ENCODE measurements around the gene ANKRD30BL.
"Not testable (repeated sequence)": the region's sequence is repeated elsewhere in the genome, so short reads cannot be mapped to it uniquely, and the experiment has no call there.

ANKRD30BL gene, protein sequence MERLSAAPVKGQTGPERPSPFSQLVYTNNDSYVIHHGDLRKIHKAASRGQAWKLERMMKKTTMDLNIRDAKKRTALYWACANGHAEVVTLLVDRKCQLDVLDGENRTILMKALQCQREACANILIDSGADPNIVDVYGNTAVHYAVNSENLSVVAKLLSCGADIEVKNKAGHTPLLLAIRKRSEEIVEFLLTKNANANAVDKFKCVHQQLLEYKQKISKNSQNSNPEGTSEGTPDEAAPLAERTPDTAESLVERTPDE
- total RNA-seq: 0 reads per million in 3 donors

DNA sequence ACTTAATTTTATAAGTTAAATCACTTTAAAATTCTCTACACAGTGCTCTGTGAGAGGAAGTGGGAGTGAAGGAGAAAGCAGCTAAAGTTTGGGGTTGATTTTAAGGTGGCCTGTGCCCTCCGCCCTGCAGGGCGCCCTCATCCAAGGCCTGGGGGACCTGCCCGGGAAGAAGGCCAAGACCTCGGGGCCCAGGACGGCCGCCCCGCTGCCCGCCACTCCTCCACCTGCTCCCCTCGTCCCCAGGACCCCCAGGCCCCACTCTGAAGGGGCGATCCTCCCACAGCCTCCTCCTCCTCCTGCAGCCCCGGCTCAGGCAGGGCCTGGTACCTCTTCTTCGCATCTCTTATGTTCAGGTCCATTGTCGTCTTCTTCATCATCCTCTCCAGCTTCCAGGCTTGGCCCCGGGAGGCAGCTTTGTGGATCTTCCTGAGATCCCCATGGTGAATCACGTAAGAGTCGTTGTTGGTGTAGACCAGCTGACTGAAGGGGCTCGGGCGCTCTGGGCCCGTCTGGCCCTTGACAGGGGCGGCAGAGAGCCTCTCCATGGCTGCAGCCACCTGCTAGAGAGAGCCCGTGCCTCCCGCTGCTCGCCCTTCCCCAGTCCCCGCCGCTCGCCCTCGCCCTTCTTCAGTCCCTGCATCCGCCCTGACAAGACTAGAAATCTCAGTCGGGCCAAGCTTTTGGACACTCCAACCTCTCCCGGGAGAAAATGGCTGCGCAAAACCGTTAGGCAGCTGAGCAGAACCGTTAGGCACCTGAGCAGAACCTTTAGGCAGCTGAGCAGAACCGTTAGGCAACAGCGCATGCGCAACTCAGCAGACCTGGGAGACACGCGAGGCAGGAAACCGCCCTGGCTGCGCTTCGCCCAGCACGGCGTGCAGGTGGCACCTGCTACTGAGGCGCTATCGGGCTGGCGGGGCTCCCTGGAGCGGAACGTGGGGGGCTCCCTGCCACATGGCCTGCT is at the start of gene ANKRD30BL:
Gene ANKRD30BL, minus strand, starts transcription at position 792 of the 964 bp plus-strand sequence. Its CDS starts 247 bp downstream, at position 545.
- not testable (repeated sequence) for H3K36me3 ChIP-seq (ENCODE audit: control insufficient read depth, insufficient read depth, low read length); H3K9me3 ChIP-seq (ENCODE audit: control insufficient read depth, low read length); H3K4me1 ChIP-seq (ENCODE audit: control insufficient read depth, insufficient read depth, low read length, poor library complexity, severe bottlenecking); DNase-seq; H3K4me3 ChIP-seq (ENCODE audit: insufficient read depth, low read depth, low read length, poor library complexity, severe bottlenecking); H3K27me3 ChIP-seq (replicated peaks; ENCODE audit: control insufficient read depth, insufficient read depth, low read length, poor library complexity, severe bottlenecking); H3K27ac ChIP-seq (ENCODE audit: insufficient read depth, low read length, poor library complexity, severe bottlenecking)

DNA sequence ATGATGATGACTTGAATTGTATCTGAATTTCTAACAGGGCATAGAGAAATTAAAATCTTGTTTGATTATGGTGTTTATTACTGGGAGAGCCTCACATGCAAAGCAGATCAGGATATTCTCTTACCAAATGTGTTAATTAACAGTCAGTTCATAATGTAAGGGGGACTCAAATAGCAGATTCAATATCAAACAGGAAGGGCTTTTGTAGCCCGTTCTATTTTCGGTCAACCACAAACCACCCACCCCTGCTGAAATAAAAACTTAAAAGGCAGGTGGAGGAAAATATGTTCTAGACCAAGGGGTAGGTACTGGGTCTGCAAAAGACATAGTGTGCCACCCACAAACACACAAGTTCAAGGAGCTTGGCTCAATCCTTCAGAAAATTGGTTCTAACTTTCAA is 41.1 kb upstream of the ANKRD30BL start:
- not testable (repeated sequence) for H3K27ac ChIP-seq (ENCODE audit: insufficient read depth, low read length, poor library complexity, severe bottlenecking); H3K9me3 ChIP-seq (ENCODE audit: control insufficient read depth, low read length); H3K36me3 ChIP-seq (ENCODE audit: control insufficient read depth, insufficient read depth, low read length); DNase-seq; H3K27me3 ChIP-seq (replicated peaks; ENCODE audit: control insufficient read depth, insufficient read depth, low read length, poor library complexity, severe bottlenecking); H3K4me3 ChIP-seq (ENCODE audit: insufficient read depth, low read depth, low read length, poor library complexity, severe bottlenecking); H3K4me1 ChIP-seq (ENCODE audit: control insufficient read depth, insufficient read depth, low read length, poor library complexity, severe bottlenecking)

DNA sequence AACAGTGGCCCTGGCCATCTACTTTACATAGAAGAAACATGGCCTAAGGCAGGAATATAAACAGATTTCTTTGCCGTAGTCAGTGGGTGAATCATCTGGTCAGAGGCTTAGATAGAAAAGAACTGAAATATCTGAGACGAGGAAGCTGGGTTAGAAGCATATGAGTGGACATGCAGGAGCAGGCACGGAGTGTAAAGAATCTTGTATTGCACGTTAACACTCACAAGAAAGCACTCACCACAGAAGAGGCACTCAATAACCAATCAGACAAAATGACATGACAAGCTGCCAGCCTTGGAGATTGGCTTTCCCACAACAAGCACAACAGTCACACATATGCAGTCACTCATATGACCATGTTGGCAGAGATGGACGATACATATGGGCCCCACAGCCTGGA is 31.1 kb upstream of the ANKRD30BL start:
- not testable (repeated sequence) for DNase-seq; H3K4me1 ChIP-seq (ENCODE audit: control insufficient read depth, insufficient read depth, low read length, poor library complexity, severe bottlenecking); H3K27me3 ChIP-seq (replicated peaks; ENCODE audit: control insufficient read depth, insufficient read depth, low read length, poor library complexity, severe bottlenecking)

DNA sequence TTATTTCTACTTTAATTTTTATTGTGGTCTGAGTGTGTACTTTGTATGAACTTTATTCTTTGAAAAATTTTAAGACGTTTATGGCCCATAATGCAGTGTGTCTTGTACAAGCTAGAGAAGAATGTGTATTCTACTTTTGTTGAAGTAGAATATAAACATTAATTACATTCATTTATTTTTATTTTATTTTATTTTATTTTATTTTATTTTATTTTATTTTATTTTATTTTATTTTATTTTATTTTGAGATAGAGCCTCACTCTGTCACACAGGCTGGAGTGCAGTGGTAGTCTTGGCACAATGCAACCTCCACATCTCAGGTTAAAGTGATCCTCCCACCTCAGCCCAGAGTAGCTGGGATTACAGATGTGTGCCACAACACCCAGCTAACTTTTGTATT is 5.3 kb upstream of the ANKRD30BL start:
- not testable (repeated sequence) for H3K4me3 ChIP-seq (ENCODE audit: insufficient read depth, low read depth, low read length, poor library complexity, severe bottlenecking); DNase-seq; H3K4me1 ChIP-seq (ENCODE audit: control insufficient read depth, insufficient read depth, low read length, poor library complexity, severe bottlenecking); H3K27ac ChIP-seq (ENCODE audit: insufficient read depth, low read length, poor library complexity, severe bottlenecking); H3K27me3 ChIP-seq (replicated peaks; ENCODE audit: control insufficient read depth, insufficient read depth, low read length, poor library complexity, severe bottlenecking); H3K36me3 ChIP-seq (ENCODE audit: control insufficient read depth, insufficient read depth, low read length); H3K9me3 ChIP-seq (ENCODE audit: control insufficient read depth, low read length)

More for the DNA sequence above, 31.1 kb upstream of the ANKRD30BL start:
- not testable (repeated sequence) for H3K9me3 ChIP-seq (ENCODE audit: control insufficient read depth, low read length); H3K36me3 ChIP-seq (ENCODE audit: control insufficient read depth, insufficient read depth, low read length); H3K4me3 ChIP-seq (ENCODE audit: insufficient read depth, low read depth, low read length, poor library complexity, severe bottlenecking); H3K27ac ChIP-seq (ENCODE audit: insufficient read depth, low read length, poor library complexity, severe bottlenecking)

DNA sequence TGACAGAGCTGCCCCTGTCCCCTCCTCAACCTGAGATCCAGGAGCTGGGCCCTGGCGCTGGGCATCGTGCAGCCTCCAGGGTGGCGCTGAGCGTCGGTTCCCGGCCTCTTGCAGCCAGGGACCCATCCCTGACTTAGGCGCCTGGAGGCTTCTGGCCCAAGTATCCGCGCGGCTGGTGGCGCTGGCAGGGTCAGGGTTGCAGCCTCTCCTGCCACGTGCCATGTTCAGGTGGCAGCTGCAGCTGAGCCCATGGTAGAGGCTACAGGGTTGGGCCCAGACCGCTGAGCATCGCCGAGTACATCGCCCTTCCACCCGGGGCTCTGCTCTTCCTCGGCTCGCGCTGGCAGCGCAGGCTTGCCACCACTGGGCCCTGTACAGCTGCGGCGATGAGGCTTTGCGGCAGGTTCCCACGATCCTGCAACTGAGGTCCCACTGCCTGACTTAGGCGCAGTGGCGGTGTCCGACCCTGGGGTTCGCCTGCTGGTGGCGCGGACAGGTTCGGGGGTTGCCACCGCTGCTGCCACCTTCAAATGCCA is 441 bp upstream of the ANKRD30BL start:
- DNase-seq; H3K36me3 ChIP-seq (ENCODE audit: control insufficient read depth, insufficient read depth, low read length); H3K27ac ChIP-seq (ENCODE audit: insufficient read depth, low read length, poor library complexity, severe bottlenecking); H3K9me3 ChIP-seq (ENCODE audit: control insufficient read depth, low read length); H3K4me1 ChIP-seq (ENCODE audit: control insufficient read depth, insufficient read depth, low read length, poor library complexity, severe bottlenecking); H3K4me3 ChIP-seq (ENCODE audit: insufficient read depth, low read depth, low read length, poor library complexity, severe bottlenecking); H3K27me3 ChIP-seq (replicated peaks; ENCODE audit: control insufficient read depth, insufficient read depth, low read length, poor library complexity, severe bottlenecking): not testable (repeated sequence)

DNA sequence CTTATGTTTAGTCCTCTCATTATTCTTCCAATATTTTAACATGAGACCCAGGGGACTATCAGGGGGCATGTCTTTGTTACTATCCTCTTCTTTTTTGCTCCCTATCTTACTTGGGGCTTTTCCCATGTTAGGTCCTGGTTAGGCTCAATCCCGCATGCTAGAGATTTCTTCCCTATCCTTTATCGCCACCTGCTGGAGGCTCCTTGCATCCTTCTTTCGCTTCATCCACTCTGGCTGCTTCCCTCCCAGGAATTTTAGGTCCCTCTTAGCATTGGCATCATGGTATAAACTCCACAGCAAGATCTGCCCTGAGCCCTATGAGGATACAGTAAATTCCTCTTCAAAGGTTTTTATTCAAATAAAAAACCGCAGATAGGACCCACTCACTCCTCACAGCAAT is 15.0 kb downstream of the ANKRD30BL start:
- H3K9me3 ChIP-seq (ENCODE audit: control insufficient read depth, low read length); H3K4me1 ChIP-seq (ENCODE audit: control insufficient read depth, insufficient read depth, low read length, poor library complexity, severe bottlenecking); DNase-seq; H3K27ac ChIP-seq (ENCODE audit: insufficient read depth, low read length, poor library complexity, severe bottlenecking); H3K4me3 ChIP-seq (ENCODE audit: insufficient read depth, low read depth, low read length, poor library complexity, severe bottlenecking); H3K27me3 ChIP-seq (replicated peaks; ENCODE audit: control insufficient read depth, insufficient read depth, low read length, poor library complexity, severe bottlenecking); H3K36me3 ChIP-seq (ENCODE audit: control insufficient read depth, insufficient read depth, low read length): not testable (repeated sequence)

All from effector memory CD4-positive, alpha-beta T cell (primary cell).